ENCODE data around the gene STOML2.
"Not testable (repeated sequence)": the region's sequence is repeated elsewhere in the genome, so short reads cannot be mapped to it uniquely, and the experiment has no call there.

The STOML2 gene, protein sequence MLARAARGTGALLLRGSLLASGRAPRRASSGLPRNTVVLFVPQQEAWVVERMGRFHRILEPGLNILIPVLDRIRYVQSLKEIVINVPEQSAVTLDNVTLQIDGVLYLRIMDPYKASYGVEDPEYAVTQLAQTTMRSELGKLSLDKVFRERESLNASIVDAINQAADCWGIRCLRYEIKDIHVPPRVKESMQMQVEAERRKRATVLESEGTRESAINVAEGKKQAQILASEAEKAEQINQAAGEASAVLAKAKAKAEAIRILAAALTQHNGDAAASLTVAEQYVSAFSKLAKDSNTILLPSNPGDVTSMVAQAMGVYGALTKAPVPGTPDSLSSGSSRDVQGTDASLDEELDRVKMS

DNA sequence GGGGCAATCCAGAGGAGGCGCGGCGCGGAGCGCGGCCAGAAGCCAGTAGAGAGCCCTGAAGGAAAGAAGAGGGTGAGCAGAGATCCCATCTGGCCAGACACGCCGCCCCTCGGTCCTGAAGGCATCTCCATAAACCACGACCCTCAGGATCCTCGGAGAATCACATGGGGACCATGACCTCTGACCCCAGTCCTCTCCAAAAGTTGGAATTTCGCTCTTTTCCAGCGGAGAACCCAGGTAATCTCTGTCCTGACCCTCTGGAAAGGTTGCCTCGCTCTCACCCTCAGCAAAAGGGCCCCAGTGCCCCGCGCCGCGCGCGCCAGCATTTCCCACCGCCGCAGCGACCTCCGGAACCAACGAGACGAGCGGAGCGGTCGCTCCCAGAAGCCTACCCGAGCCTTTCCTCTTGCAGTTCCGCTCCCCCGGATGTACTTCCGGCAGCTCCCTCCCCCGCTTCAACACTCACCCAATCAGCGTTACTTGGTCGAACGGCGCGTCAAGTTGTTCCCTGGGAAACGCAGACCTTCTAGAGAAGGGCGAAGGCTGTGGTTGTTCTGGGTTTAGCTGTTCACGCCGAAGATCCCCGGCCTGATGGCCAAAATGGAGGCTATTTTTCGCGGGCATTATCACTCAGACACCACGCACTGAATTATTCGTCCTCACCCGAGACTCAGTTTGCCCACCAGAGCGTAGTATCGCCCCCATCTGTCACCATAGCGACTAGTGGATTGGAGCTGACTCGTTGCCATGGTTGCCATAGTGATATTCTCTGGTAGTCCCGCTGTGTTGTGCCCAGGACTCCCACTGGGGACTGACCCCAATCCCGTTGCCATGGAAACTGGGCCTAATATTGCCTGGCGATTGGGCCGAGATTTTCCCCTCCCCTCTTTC, at the start of gene STOML2:
TSS of gene STOML2 (minus strand) at position 363 of the 891 bp plus-strand sequence. CDS start at position 326, 37 bp downstream.
- TF ChIP-seq, protein P1, sequence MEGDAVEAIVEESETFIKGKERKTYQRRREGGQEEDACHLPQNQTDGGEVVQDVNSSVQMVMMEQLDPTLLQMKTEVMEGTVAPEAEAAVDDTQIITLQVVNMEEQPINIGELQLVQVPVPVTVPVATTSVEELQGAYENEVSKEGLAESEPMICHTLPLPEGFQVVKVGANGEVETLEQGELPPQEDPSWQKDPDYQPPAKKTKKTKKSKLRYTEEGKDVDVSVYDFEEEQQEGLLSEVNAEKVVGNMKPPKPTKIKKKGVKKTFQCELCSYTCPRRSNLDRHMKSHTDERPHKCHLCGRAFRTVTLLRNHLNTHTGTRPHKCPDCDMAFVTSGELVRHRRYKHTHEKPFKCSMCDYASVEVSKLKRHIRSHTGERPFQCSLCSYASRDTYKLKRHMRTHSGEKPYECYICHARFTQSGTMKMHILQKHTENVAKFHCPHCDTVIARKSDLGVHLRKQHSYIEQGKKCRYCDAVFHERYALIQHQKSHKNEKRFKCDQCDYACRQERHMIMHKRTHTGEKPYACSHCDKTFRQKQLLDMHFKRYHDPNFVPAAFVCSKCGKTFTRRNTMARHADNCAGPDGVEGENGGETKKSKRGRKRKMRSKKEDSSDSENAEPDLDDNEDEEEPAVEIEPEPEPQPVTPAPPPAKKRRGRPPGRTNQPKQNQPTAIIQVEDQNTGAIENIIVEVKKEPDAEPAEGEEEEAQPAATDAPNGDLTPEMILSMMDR (IDR thresholded peaks at IDR 0.05; ENCODE audit: insufficient read depth, low read depth, low read length, missing control alignments), result no peak
- H3K4me3 ChIP-seq (ENCODE audit: low read depth, low read length), result peak within 1 kb of the TSS; percentile 81
- DNase-seq (ENCODE audit: low read depth), result peak; percentile 97

DNA sequence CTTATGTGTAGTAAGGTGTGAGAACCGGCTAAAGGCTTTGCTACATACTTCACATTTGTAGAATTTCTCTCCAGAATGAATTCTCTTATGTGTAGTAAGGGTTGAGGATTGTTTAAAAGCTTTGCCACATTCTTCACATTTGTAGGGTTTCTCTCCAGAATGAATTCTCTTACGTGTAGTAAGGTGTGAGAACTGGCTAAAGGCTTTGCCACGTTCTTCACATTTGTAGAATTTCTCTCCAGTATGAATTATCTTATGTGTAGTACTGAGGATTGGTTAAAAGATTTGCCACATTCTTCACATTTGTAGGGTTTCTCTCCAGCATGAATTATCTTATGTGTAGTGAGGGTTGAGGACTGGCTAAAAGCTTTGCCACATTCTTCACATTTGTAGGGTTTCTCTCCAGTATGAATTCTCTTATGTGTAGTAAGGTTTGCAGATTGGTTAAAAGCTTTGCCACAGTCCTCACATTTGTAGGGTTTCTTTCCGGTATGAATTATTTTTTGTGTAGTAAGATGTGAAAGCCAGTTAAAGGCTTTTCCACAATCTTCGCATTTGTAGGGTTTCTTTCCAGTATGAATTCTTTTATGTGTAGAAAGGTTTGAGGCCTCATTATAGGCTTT, 45.1 kb upstream of the STOML2 start:
- not testable (repeated sequence) for DNase-seq (ENCODE audit: low read depth)

DNA sequence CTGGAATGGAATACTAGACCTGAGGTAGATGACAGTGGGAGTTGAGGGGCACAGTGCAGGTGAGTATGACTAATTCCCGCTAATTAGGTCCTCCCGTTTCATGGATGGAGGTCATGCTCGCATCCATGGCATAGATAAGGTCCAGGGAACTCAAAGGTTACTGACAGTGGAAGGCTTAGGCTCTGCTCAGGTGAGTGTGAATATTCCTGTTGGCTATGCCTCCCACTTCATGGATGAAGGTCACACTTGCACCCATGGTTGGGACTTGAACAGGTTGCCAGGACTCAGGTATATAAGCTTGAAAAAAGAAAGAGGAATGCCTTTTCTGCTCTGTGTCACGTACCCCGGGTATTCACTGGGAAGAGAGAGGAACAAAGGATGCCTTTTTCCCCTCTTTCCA, 39.1 kb upstream of the STOML2 start:
- TF ChIP-seq, protein P1 (IDR thresholded peaks at IDR 0.05; ENCODE audit: insufficient read depth, low read depth, low read length, missing control alignments), result no peak
- no peak overlapping the region for H3K4me3 ChIP-seq (ENCODE audit: low read depth, low read length)
- DNase-seq (ENCODE audit: low read depth), result no peak

More for the DNA sequence above, 45.1 kb upstream of the STOML2 start:
- H3K4me3 ChIP-seq (ENCODE audit: low read depth, low read length), result not testable (repeated sequence)

DNA sequence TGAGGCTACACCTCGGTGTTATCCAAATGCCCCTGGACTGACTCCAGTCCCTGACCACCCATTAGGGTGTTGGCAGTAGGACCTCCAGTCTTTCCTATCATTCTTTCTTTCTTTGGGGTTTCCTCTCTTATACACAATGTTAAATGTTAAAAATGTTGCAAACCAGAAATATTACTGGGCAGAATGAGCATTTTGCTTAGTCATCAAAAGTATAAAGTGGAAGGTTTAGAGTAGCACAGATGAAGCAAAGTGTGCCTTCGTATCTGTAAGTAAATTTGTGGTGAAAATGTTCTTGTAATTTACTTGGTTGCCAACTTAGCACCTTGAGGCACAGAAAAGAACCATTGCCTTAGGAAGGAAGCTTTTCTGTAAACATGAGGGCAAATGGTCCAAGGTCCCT, 37.2 kb upstream of the STOML2 start:
- TF ChIP-seq, protein P1 (IDR thresholded peaks at IDR 0.05; ENCODE audit: insufficient read depth, low read depth, low read length, missing control alignments), result no peak
- no peak for DNase-seq (ENCODE audit: low read depth)
- H3K4me3 ChIP-seq (ENCODE audit: low read depth, low read length), result no peak overlapping the region

DNA sequence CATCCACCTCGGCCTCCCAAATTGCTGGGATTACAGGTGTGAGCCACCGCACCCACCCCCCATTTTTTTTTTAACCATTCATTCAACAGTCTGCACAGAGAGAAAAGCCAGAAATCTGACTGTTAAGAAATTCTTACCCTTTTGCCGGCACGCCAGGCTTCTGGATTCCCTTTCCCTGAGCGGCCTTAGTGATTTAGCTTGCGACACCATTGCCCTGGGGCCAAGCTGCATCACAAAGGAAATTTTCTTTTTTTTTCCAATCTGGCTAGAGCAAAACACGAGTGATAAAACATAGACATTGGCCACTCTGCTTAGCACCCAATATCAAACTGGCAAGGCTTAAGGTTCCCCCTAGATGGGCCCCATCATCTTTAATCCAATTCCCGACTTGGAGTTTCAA, 33.9 kb upstream of the STOML2 start:
- TF ChIP-seq, protein P1 (IDR thresholded peaks at IDR 0.05; ENCODE audit: insufficient read depth, low read depth, low read length, missing control alignments), result no peak
- no peak overlapping the region for H3K4me3 ChIP-seq (ENCODE audit: low read depth, low read length)
- no peak for DNase-seq (ENCODE audit: low read depth)

DNA sequence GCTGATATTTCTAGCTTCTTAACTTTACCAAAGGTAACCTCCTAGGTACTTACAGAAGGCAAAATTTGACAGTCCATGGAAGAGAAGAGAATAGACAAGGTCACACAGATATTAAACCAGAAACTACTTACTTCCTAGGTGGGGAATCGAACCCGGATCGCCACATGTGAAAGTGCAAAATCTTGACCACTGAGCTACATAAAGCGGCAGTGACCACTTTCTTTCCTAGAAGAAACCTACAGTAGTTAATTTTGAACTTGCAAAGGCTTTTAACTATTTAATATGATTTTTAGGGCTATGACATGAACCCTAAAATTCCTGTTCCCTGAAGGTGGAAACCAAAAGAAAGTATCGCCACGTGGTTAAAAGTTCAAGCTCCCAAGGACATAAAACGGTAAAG, 33.1 kb upstream of the STOML2 start:
- DNase-seq (ENCODE audit: low read depth), result no peak
- no peak overlapping the region for H3K4me3 ChIP-seq (ENCODE audit: low read depth, low read length)
- TF ChIP-seq, protein P1 (IDR thresholded peaks at IDR 0.05; ENCODE audit: insufficient read depth, low read depth, low read length, missing control alignments), result no peak

DNA sequence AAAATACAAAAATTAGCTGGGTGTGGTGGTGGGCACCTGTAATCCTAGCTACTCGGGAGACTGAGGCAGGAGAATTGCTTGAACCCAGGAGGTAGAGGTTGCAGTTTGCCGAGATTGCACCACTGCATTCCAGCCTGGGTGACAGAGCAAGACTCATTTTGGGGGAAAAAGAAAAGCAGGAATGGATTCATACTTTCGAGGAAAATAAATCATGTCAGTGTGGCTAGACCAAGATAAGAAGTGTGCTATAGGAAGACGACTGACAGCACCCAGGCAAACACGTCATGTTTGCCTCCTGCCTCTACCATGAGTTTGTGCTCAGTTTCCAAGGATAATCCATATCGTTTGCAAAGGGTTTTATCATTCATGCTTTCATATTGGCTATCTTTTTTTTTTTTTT, 32.0 kb upstream of the STOML2 start:
- TF ChIP-seq, protein P1 (IDR thresholded peaks at IDR 0.05; ENCODE audit: insufficient read depth, low read depth, low read length, missing control alignments), result no peak
- DNase-seq (ENCODE audit: low read depth), result no peak

More for the DNA sequence above, 32.0 kb upstream of the STOML2 start:
- no peak overlapping the region for H3K4me3 ChIP-seq (ENCODE audit: low read depth, low read length)

Measured in GM12865 (cell line).